Sciatic nerve (tissue), 2 donors: ENCODE measurements around the gene CLHC1. TPM values are rescaled to one million over a fixed set of nuclear protein-coding genes. Genes with fewer than 3 reads are reported as not detected.
"Not testable (repeated sequence)": the region's sequence is repeated elsewhere in the genome, so short reads cannot be mapped to it uniquely, and the experiment has no call there.

Experiments used
- ATAC-seq: fragments of 200-7000 bp; cut with Tn5 transposase; one replicate; pipeline ENCODE4 v1.9.1; 2020; ENCODE audit warnings: mild to moderate bottlenecking, moderate library complexity
- DNase-seq: peaks from one replicate; pipeline ENCODE4 v3.0.0-alpha.2; 2020; ENCODE audit warnings: low spot score
- intact Hi-C: fragments of 100-400 bp; cut with DNase I; formaldehyde crosslinking; loops from one replicate; pipeline ENCODE4 v1.14.2; 2022
- total RNA-seq: library from RNA; stranded (reverse); fragmentation: NEBNext Ultra II Directional; extraction: Animal tissue kit (Norgen Biotek cat#: 25700); gene quantifications from one replicate; pipeline ENCODE4 v1.2.1, GENCODE V29; 2021
- donor health status: DM: no; HTN: no; CAD: no.
- donor health status: DM: no; HTN: no; CAD: no.

The CLHC1 gene
- total RNA-seq, 1 donor from 2014 or later: 11.9 TPM

GRCh38 chr2:55235724-55236538 is 3.8 kb upstream of the CLHC1 start:
- ATAC-seq: no peak
- intact Hi-C loops: no loop called here
- DNase-seq: no peak

GRCh38 chr2:55233658-55233940 is 1.5 kb upstream of the CLHC1 start:
- intact Hi-C loops: no loop called here
- ATAC-seq: no peak
- no peak for DNase-seq

GRCh38 chr2:55232863-55233657 is 967 bp upstream of the CLHC1 start:
- ATAC-seq (peak; percentile 37), DNase-seq (peak; percentile 67)
- intact Hi-C loops: no loop called here

GRCh38 chr2:55231546-55232083 is 478 bp downstream of the CLHC1 start:
- DNase-seq: no peak

DNA sequence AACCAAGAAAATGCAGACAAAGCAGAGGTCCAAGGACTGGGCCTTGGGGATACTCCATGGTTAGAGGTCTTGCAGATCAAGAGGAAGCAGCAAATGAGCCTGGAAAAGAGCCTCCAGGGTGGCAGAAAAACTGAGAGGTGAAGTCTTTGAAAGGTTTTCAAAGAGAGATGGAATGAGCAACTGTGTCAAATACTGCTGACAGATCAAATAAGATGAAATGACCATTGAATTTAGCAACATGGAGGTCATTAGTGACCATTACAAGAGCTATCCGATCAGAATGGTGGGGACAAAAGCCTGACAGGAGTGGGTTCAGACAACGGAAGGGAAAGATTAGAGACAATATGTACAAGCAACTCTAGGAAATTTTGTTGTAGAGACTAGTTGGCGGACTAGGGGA is 1.5 kb downstream of the CLHC1 start:
- DNase-seq: no peak
- intact Hi-C loops: no loop called here
- ATAC-seq: no peak

More at GRCh38 chr2:55231546-55232083, 478 bp downstream of the CLHC1 start:
- intact Hi-C loops: no loop called here
- peak; percentile 11 for ATAC-seq

DNA sequence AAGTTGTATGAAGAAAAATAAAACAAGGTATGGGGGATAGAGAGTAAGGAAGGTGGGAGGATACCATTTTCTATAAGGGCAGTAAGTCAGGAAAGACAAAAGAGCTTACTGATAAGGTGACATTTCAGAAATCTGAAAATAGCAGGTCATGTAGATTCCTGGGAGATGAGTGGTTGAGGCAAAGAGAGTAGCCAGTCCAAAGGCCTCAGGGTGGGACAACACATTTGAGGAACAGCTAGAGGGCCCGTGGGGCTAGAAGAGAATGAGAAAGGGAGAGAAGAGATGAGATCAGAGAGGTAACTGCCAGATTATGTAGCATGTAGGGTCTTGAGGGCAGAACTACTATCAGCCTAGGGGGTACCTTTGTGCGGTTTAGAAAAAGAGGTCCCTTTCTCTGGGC is 2.9 kb downstream of the CLHC1 start:
- intact Hi-C loops: no loop called here
- ATAC-seq (no peak), DNase-seq (no peak)

GRCh38 chr2:55228226-55228563 is 3.9 kb downstream of the CLHC1 start:
- ATAC-seq (no peak), DNase-seq (no peak)
- intact Hi-C loops: no loop called here

- ATAC-seq, intact Hi-C loops, DNase-seq: not testable (repeated sequence)
Observed at GRCh38 chr2:55227437-55228225, 4.5 kb downstream of the CLHC1 start.

DNA sequence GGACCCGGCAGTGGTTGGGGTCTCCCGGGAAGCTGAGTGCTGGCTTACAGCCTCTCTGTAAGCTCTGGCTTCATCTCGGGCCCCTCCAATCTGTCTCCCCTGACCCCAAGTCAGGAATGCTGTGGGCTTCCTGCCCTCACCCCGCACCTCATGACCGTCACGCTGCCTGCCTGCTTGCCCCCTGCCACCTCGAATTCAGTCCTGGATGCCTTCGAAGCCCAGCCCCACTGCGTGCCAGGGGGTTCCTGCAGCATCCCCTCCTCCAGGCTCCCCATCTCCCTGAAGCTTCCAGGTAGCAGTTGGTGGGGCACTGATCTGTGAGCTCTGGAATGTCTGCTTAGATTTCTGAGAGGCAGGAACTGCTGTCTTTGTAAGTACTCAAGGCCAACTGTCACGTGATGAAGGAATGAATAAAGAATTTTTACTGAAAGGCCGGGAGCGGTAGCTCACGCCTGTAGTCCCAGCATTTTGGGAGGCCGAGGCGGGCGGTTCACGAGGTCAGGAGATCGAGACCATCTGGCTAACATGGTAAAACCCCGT is 6.5 kb downstream of the CLHC1 start:
- ATAC-seq: no peak
- no peak for DNase-seq
- intact Hi-C loops: no loop called here

DNA sequence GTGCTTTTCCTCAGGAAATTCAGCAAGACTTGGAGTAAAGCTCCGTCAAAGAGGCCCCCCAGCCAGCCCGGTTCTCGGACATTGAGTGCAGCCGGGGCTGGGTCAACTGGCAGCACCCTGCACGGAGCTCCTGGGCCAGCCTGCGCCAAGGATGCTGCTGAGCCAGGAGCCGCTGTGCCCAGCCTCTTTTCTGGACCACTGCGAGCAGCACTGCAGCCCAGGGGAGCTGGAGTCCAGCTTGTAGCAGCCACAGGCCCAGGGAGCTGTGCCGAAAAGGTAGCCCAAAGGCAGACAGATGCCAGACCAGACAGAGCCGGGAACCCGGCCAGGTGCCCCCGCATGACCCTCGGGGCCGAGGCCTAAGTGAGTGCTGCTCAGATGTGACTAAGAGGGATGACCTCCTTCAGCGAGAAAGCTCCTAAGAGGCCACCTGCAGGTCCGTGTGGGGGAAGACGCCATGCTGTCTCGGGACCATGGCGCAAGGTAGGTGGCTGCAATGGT is 7.3 kb downstream of the CLHC1 start:
- no peak for DNase-seq
- ATAC-seq: peak; percentile 8
- intact Hi-C loops: no loop called here

- ATAC-seq (peak; percentile 27), DNase-seq (no peak)
- intact Hi-C loops: no loop called here
Observed at GRCh38 chr2:55223958-55224760, 7.9 kb downstream of the CLHC1 start.

DNA sequence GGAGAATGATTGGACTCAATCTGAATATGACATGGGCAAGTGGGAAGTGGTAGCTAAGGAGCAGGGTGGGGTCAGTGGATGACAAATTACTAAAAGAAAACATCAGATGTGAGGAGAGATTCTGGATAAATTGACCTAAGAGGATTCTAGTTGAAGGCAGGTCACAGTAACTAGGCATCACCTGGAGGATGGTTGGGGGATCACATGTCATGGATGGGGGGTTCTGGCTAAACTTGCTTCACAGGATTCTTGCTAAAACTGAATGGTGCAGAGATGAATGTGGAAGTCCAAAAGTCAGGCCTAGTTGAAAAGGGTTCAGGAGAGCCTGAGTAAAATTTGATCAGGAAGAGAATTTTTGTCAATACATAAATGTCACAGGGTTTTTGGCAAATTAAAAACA is 18.3 kb downstream of the CLHC1 start:
- no peak for ATAC-seq

GRCh38 chr2:55204950-55205349 is 27.1 kb downstream of the CLHC1 start:
- no peak for DNase-seq
- intact Hi-C loops: no loop called here
- ATAC-seq: no peak

More for the DNA sequence above, 18.3 kb downstream of the CLHC1 start:
- DNase-seq: no peak
- intact Hi-C loops: no loop called here

DNA sequence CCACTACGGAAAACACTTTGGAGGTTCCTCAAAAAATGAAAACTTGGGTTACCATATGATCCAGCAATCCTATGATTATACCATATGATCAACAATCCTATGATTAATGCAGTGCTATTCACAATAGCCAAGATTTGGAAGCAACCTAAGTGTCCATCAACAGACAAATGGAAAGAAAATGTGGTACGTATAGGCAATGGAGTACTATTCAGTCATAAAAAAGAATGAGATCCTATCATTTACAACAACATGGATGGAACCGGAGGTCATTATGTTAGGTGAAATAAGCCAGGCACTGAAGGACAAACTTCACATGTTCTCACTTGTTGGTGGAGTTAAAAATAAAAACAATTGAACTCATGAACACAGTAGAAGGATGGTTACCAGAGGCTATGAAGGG is 27.6 kb downstream of the CLHC1 start:
- intact Hi-C loops: no loop called here
- no peak for ATAC-seq
- DNase-seq: no peak

DNA sequence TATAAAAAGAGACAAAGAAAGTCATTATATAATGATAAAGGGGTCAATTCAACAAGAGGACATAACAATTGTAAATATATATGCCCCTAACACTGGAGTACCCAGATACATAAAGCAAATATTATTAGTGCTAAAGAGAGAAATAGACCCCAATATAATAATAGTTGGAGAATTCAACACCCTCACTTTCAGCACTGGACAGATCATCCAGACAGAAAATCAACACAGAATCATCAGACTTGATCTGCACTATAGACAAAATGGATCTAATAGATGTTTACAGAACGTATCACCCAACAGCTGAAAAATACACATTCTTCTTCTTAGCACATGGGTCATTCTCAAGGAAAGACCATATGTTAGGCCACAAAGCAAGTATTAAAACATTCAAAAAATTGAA is 31.7 kb downstream of the CLHC1 start:
- DNase-seq: no peak
- intact Hi-C loops: no loop called here
- no peak for ATAC-seq

DNA sequence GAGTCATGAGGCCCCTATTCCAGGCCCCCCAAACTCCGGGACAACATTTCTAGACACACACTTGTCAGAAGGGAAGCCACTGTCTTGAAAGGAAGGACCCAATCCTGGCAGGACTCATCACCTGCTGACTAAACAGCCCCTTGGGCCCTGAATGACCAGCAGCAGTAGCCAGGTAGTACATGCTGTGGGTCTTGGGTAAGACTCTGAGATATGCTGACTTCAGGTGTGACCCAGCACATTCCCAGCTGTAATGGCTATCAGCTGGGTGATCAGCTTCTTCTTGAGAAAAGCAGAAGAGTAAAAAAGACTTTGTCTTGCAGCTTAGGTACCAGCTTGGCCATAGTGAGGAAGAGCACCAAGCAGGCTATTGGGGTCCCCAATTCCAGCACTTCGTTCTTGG is 35.6 kb downstream of the CLHC1 start:
- no peak for ATAC-seq
- intact Hi-C loops: no loop called here
- DNase-seq: no peak

- DNase-seq, ATAC-seq, intact Hi-C loops: not testable (repeated sequence)
Observed at GRCh38 chr2:55191888-55192287, 40.2 kb downstream of the CLHC1 start.

GRCh38 chr2:55186837-55187236 is 45.3 kb downstream of the CLHC1 start:
- DNase-seq, intact Hi-C loops, ATAC-seq: not testable (repeated sequence)
